Endothelial cell of umbilical vein (primary cell): ENCODE data around the gene OTOGL. TPM values are rescaled to one million over a fixed set of nuclear protein-coding genes. Genes with fewer than 3 reads are reported as not detected.
A peak's percentile ranks its signal among the peaks of the same experiment; 100 is the strongest.

Experiments
- BruUV-seq: library from RNA; stranded (reverse); fragments of 400-500 nt; replicated peaks from 2 replicates; lab custom pipeline; 2021; lab: Mats Ljungman, UMichigan
- CTCF ChIA-PET: fragments of 300-600, 350-600 bp; sonication (Branson Sonifier 250); formaldehyde crosslinking; loops from one replicate; lab custom pipeline; 2021; ENCODE audit warnings: antibody characterized with exemption, inconsistent platforms; lab: Charles Lee
- POLR2A ChIA-PET: fragments of 300-600, 350-600 bp; sonication (Branson Sonifier 250); formaldehyde crosslinking; loops from one replicate; lab custom pipeline; 2021; ENCODE audit warnings: antibody characterized with exemption, inconsistent platforms; lab: Charles Lee
- DNase-seq: peaks from one replicate; pipeline ENCODE4 v3.0.0-alpha.2; 2011; ENCODE audit warnings: low read depth, low spot score
- FAIRE-seq: peaks from 2 replicates; lab custom pipeline; 2011; peaks lifted over from hg19 to GRCh38; lab: Jason Lieb, UNC
- H2AFZ ChIP-seq: 2 replicates; pipeline ENCODE4 v1.6.0; 2012; ENCODE audit warnings: low read depth, low read length, control low read depth, inconsistent platforms
- H3K27ac ChIP-seq: 2 replicates; pipeline ENCODE4 v1.5.1; 2011; ENCODE audit warnings: low read depth, mild to moderate bottlenecking, control low read depth, low read length, moderate library complexity; ENCODE audit not compliant: insufficient read depth
- H3K27me3 ChIP-seq, 2 experiments: 2 replicates each; pipeline versions ENCODE4 v1.6.0 to v1.6.1; 2011; ENCODE audit warnings: low read length in 2 of 2, mixed read lengths in 1 of 2; ENCODE audit not compliant: control insufficient read depth in 2 of 2, insufficient read depth in 2 of 2
- H3K36me3 ChIP-seq, 2 experiments: 2 replicates in 1 of 2; 3 replicates in 1 of 2; pipeline ENCODE4 v1.5.1; 2011; ENCODE audit warnings: low read length in 2 of 2, mild to moderate bottlenecking in 1 of 2, moderate library complexity in 1 of 2; ENCODE audit not compliant: control insufficient read depth in 2 of 2, insufficient read depth in 2 of 2; ENCODE audit errors: extremely low read depth in 1 of 2
- H3K4me1 ChIP-seq: 3 replicates; pipeline ENCODE4 v1.5.1; 2011; ENCODE audit warnings: mild to moderate bottlenecking, low read length; ENCODE audit not compliant: control insufficient read depth, insufficient read depth; ENCODE audit errors: extremely low read depth
- H3K4me2 ChIP-seq: 2 replicates; pipeline ENCODE4 v1.6.1; 2011; ENCODE audit warnings: low read length, control low read depth, mixed read lengths; ENCODE audit not compliant: insufficient read depth
- H3K4me3 ChIP-seq, 3 experiments: fragments of 200-600 bp in 1 of 3; sonication (generic), shearing (Covaris generic) in 1 of 3; replicated peaks in 1 of 3; 2 replicates each; pipeline ENCODE4 v1.5.1; 2011 to 2016; ENCODE audit warnings: control low read depth in 3 of 3, low read length in 3 of 3, mild to moderate bottlenecking in 2 of 3, inconsistent platforms in 1 of 3, low read depth in 1 of 3, moderate library complexity in 1 of 3; ENCODE audit not compliant: insufficient read depth in 1 of 3
- H3K79me2 ChIP-seq: 2 replicates; pipeline ENCODE4 v1.6.0; 2012; ENCODE audit warnings: low read length, inconsistent platforms; ENCODE audit not compliant: control insufficient read depth, insufficient read depth
- H3K9ac ChIP-seq: replicated peaks from 2 replicates; pipeline ENCODE3; 2011; ENCODE audit warnings: low read length, control low read depth; ENCODE audit not compliant: insufficient read depth; ENCODE audit errors: extremely low read depth
- H3K9me1 ChIP-seq: replicated peaks from 3 replicates; pipeline ENCODE4 v1.6.0; 2011; ENCODE audit warnings: mild to moderate bottlenecking, low read length; ENCODE audit not compliant: control insufficient read depth, insufficient read depth; ENCODE audit errors: extremely low read depth
- H3K9me3 ChIP-seq: replicated peaks from 2 replicates; pipeline ENCODE4 v1.5.1; 2012; ENCODE audit warnings: low read length, inconsistent platforms; ENCODE audit not compliant: control insufficient read depth, insufficient read depth
- H4K20me1 ChIP-seq: replicated peaks from 2 replicates; pipeline ENCODE3; 2011; ENCODE audit warnings: mild to moderate bottlenecking, low read length; ENCODE audit not compliant: control insufficient read depth, insufficient read depth; ENCODE audit errors: extremely low read depth
- EZH2 ChIP-seq: IDR thresholded peaks from 2 replicates; pipeline ENCODE4 v1.6.1; 2012; ENCODE audit warnings: borderline replicate concordance, low read depth, mild to moderate bottlenecking, moderate library complexity, low read length, inconsistent platforms; ENCODE audit not compliant: severe bottlenecking
- FOS ChIP-seq: IDR thresholded peaks from 2 replicates; pipeline ENCODE4 v1.6.1; 2011; ENCODE audit warnings: mild to moderate bottlenecking, low read length, moderate library complexity, borderline replicate concordance; ENCODE audit not compliant: insufficient read depth
- GATA2 ChIP-seq: IDR thresholded peaks from 2 replicates; pipeline ENCODE4 v1.7.0; 2011; ENCODE audit warnings: low read depth, mild to moderate bottlenecking, moderate library complexity, mixed read lengths, low read length; ENCODE audit not compliant: insufficient read length, insufficient read depth
- JUN ChIP-seq: IDR thresholded peaks from 2 replicates; pipeline ENCODE4 v1.6.1; 2011; ENCODE audit warnings: borderline replicate concordance, low read depth; ENCODE audit not compliant: insufficient read length, insufficient read depth
- MYC ChIP-seq: IDR thresholded peaks from one replicate; pipeline ENCODE4 v1.6.1; 2011; ENCODE audit warnings: mild to moderate bottlenecking, low read depth, low read length
- POLR2A ChIP-seq: IDR thresholded peaks from 2 replicates; pipeline ENCODE4 v1.6.1; 2012; ENCODE audit warnings: low read depth, mild to moderate bottlenecking, control low read depth, low read length
- POLR2AphosphoS5 ChIP-seq: IDR thresholded peaks from 2 replicates; pipeline ENCODE4 v1.6.1; 2012; ENCODE audit warnings: low read depth, mild to moderate bottlenecking, control low read depth, low read length, moderate library complexity; ENCODE audit not compliant: insufficient read depth
- dilution Hi-C: fragments of 300-500 bp; cut with MboI; formaldehyde crosslinking; loops from one replicate; pipeline ENCODE4 v1.15.0; 2019; ENCODE audit warnings: low sequenced_read_pairs; ENCODE audit not compliant: extremely low pct_ligation_motif_present
- intact Hi-C: fragments of 100-400 bp; cut with micrococcal nuclease; formaldehyde crosslinking; loops from one replicate; pipeline ENCODE4 v1.10.0; 2022
- polyA plus RNA-seq, 4 experiments: library from polyadenylated mRNA; depleted of rRNA in 3 of 4; stranded (reverse) in 3 of 4; unstranded in 1 of 4; fragments of >200 nt; gene quantifications; 2 replicates each; pipeline versions ENCODE4 v1.2.1 to v1.2.3, GENCODE V29; 2011 to 2012; ENCODE audit warnings: missing spikeins in 1 of 4
- total RNA-seq: library from RNA; stranded (reverse); gene quantifications from 2 replicates; pipeline ENCODE4 v1.2.3, GENCODE V29; 2021
- TF ChIP-seq, protein P1 (sequence below), 2 donors: IDR thresholded peaks; 1 replicate in 1 of 2; 2 replicates in 1 of 2; pipeline ENCODE4 v1.5.1; 2011; ENCODE audit warnings: low read length in 2 of 2, mild to moderate bottlenecking in 2 of 2, moderate library complexity in 2 of 2, control low read depth in 1 of 2, inconsistent platforms in 1 of 2, low read depth in 1 of 2; ENCODE audit not compliant: insufficient read depth in 1 of 2; ENCODE audit errors: extremely low read depth in 1 of 2
- TF ChIP-seq, protein P2 (sequence below): IDR thresholded peaks from 2 replicates; pipeline ENCODE4 v1.6.1; 2011; ENCODE audit not compliant: insufficient read depth, insufficient read length

Gene OTOGL
- total and polyA plus RNA-seq, 2 donors (not counting 3 experiments of a cell fraction or from before 2014, with no cell fraction given): 1.4 to 2.0 TPM

DNA sequence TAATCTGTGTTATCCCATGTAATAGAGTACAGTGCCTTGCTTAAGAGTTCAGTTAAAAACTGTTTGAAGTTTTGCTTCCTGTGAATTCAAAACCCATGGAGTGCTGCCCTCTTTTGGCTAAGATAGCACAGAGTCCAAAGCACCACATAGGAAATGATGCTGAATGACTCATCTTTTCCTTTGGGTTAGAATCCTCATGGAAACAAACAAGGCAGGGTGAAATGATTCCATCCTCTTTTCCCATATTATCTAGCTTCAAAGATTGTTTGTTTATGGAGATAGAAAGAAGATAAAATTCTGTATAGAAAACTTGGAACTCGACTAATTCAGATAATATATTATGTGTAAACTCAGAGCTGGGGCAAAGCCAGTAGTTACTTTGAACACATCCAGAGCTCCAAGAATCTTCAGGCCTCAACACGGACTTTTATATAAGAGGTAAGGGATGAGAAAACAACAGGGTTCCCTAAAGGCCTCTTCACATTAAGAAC is 87.4 kb downstream of the OTOGL start:
- dilution Hi-C loops: no loop called here
- Histone ChIP-seq H3K27me3 (no peaks in the 10 kb centered on the region), H3K27ac (peak overlapping the region; percentile 92), H4K20me1 (no peaks in the 10 kb centered on the region), H3K4me1 (peaks cover 19% of the 10 kb centered on the region), H3K36me3 (no peaks in the 10 kb centered on the region), H2AFZ (peak overlapping the region; percentile 83), H3K9me3 (no peaks in the 10 kb centered on the region), H3K4me3 (no peak overlapping the region), H3K9me1 (no peaks in the 10 kb centered on the region), H3K9ac (peak overlapping the region; percentile 50), H3K4me2 (peak overlapping the region; percentile 32), H3K79me2 (no peaks in the 10 kb centered on the region)
- ChIA-PET CTCF (interaction anchor here (0.6 to 6.1 kb wide), 44 partner anchors 8 to 790 kb away, joined by 3 to 100 read pairs (median 4); partner anchors contain the start of gene PPP1R12A), POLR2A (no interaction called here)
- intact Hi-C loops: loop anchor here (1.0 to 10.0 kb wide), 12 partner anchors 130 to 778 kb away; partner anchors contain the start of genes PAWR and PPP1R12A
- no TSS peak for BruUV-seq
- FAIRE-seq (peak; percentile 98), DNase-seq (peak; percentile 97)
- TF ChIP-seq POLR2A (no peak), MYC (no peak), FOS (peak; percentile 95), GATA2 (peak; percentile 78), POLR2AphosphoS5 (no peak), JUN (peak; percentile 100), EZH2 (no peak)
- TF ChIP-seq, protein P1, sequence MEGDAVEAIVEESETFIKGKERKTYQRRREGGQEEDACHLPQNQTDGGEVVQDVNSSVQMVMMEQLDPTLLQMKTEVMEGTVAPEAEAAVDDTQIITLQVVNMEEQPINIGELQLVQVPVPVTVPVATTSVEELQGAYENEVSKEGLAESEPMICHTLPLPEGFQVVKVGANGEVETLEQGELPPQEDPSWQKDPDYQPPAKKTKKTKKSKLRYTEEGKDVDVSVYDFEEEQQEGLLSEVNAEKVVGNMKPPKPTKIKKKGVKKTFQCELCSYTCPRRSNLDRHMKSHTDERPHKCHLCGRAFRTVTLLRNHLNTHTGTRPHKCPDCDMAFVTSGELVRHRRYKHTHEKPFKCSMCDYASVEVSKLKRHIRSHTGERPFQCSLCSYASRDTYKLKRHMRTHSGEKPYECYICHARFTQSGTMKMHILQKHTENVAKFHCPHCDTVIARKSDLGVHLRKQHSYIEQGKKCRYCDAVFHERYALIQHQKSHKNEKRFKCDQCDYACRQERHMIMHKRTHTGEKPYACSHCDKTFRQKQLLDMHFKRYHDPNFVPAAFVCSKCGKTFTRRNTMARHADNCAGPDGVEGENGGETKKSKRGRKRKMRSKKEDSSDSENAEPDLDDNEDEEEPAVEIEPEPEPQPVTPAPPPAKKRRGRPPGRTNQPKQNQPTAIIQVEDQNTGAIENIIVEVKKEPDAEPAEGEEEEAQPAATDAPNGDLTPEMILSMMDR (IDR thresholded peaks at IDR 0.05; ENCODE audit: extremely low read depth in 1 of 2, insufficient read depth in 1 of 2, low read depth in 1 of 2, low read length in 2 of 2): peak; percentile 63 to 78
- TF ChIP-seq, protein P2, sequence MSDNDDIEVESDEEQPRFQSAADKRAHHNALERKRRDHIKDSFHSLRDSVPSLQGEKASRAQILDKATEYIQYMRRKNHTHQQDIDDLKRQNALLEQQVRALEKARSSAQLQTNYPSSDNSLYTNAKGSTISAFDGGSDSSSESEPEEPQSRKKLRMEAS: no peak
